HCT116 (cell line): ENCODE data around the gene PALB2. TPM values are rescaled to one million over a fixed set of nuclear protein-coding genes. Genes with fewer than 3 reads are reported as not detected.

ENCODE experiments used
- ATAC-seq: fragments of 200-7000 bp; cut with Tn5 transposase; 2 replicates; pipeline ENCODE4 v1.9.1; 2020; ENCODE audit warnings: mild to moderate bottlenecking, moderate library complexity
- BruUV-seq: library from RNA; stranded (reverse); fragments of 400-500 nt; replicated peaks from 2 replicates; lab custom pipeline; 2021; lab: Mats Ljungman, UMichigan
- CTCF ChIA-PET: fragments of 300-600 bp; sonication (Branson Sonifier 250); formaldehyde crosslinking; loops from one replicate; lab custom pipeline; 2021; ENCODE audit warnings: antibody characterized with exemption; lab: Charles Lee
- POLR2A ChIA-PET: fragments of 300-600, 350-600 bp; sonication (Branson Sonifier 250); formaldehyde crosslinking; loops from one replicate; lab custom pipeline; 2021; ENCODE audit warnings: antibody characterized with exemption; lab: Charles Lee
- RAD21 ChIA-PET, 2 experiments: fragments of 300-600 bp; sonication (Branson Sonifier 250); formaldehyde crosslinking; loops; one replicate each; lab custom pipeline; 2023; ENCODE audit warnings: low total read pairs in 2 of 2; ENCODE audit not compliant: uncharacterized antibody in 2 of 2, unreplicated experiment in 2 of 2, low non-redundant PET in 1 of 2; lab: Charles Lee
- DNase-seq: peaks from one replicate; pipeline ENCODE4 v3.0.0-alpha.2; 2010; ENCODE audit warnings: low read depth, low spot score
- H2AFZ ChIP-seq: fragments of 200-600 bp; shearing (Covaris generic), sonication (generic); 2 replicates; pipeline ENCODE4 v1.6.1; 2017; ENCODE audit warnings: low read depth, mixed run types, mixed read lengths, antibody characterized with exemption, low read length; ENCODE audit not compliant: poor library complexity, severe bottlenecking
- H3K27ac ChIP-seq: 2 replicates; pipeline ENCODE4 v1.5.1; 2012; ENCODE audit warnings: low read depth, low read length
- H3K27me3 ChIP-seq: fragments of 200-600 bp; sonication (generic); 2 replicates; pipeline ENCODE4 v1.6.1; 2016; ENCODE audit warnings: mixed run types, low read length, mixed read lengths; ENCODE audit not compliant: insufficient read depth
- H3K36me3 ChIP-seq, 2 experiments: fragments of 200-500 bp in 1 of 2; fragments of 200-600 bp in 1 of 2; sonication (Bioruptor generic) in 1 of 2; sonication (generic) in 1 of 2; 2 replicates each; pipeline versions ENCODE4 v1.5.1 to v1.6.1; 2014 to 2016; ENCODE audit warnings: low read length in 2 of 2, inconsistent platforms in 1 of 2, mixed read lengths in 1 of 2, mixed run types in 1 of 2; ENCODE audit not compliant: insufficient read depth in 2 of 2, control insufficient read depth in 1 of 2
- H3K4me1 ChIP-seq, 2 experiments: fragments of 200-600 bp in 1 of 2; sonication (generic) in 1 of 2; 2 replicates each; pipeline versions ENCODE4 v1.5.1 to v1.6.1; 2012 to 2017; ENCODE audit warnings: low read length in 2 of 2, inconsistent platforms in 1 of 2, mild to moderate bottlenecking in 1 of 2, mixed read lengths in 1 of 2, mixed run types in 1 of 2, moderate library complexity in 1 of 2; ENCODE audit not compliant: insufficient read depth in 2 of 2, control insufficient read depth in 1 of 2
- H3K4me2 ChIP-seq: fragments of 200-600 bp; sonication (generic); 2 replicates; pipeline ENCODE4 v1.6.1; 2017; ENCODE audit warnings: mixed run types, low read length, mixed read lengths
- H3K4me3 ChIP-seq, 2 experiments: fragments of 200-600 bp in 1 of 2; sonication (generic) in 1 of 2; replicated peaks in 1 of 2; 2 replicates each; pipeline ENCODE4 v1.5.1; 2011 to 2016; ENCODE audit warnings: low read length in 2 of 2, control low read depth in 1 of 2, low read depth in 1 of 2, mild to moderate bottlenecking in 1 of 2, mixed read lengths in 1 of 2, mixed run types in 1 of 2
- H3K79me2 ChIP-seq: fragments of 200-600 bp; sonication (generic); 2 replicates; pipeline ENCODE4 v1.6.1; 2017; ENCODE audit warnings: mild to moderate bottlenecking, mixed run types, low read length, moderate library complexity, mixed read lengths; ENCODE audit not compliant: insufficient read depth
- H3K9ac ChIP-seq: fragments of 200-600 bp; sonication (generic); 2 replicates; pipeline ENCODE4 v1.6.1; 2016; ENCODE audit warnings: low read length, mixed read lengths
- H3K9me2 ChIP-seq: fragments of 200-600 bp; sonication (generic), shearing (Covaris generic); 2 replicates; pipeline ENCODE4 v1.6.1; 2017; ENCODE audit warnings: mixed run types, mild to moderate bottlenecking, moderate library complexity; ENCODE audit not compliant: insufficient read depth
- H3K9me3 ChIP-seq, 2 experiments: fragments of 200-500 bp in 1 of 2; fragments of 200-600 bp in 1 of 2; sonication (Bioruptor generic) in 1 of 2; sonication (generic) in 1 of 2; 2 replicates each; pipeline ENCODE4 v1.6.1; 2014 to 2017; ENCODE audit warnings: low read length in 2 of 2, mixed read lengths in 2 of 2, inconsistent platforms in 1 of 2, low read depth in 1 of 2, mild to moderate bottlenecking in 1 of 2, mixed run types in 1 of 2, moderate library complexity in 1 of 2; ENCODE audit not compliant: control insufficient read depth in 1 of 2, insufficient read depth in 1 of 2
- H4K20me1 ChIP-seq: fragments of 200-600 bp; sonication (generic), shearing (Covaris generic); 2 replicates; pipeline ENCODE4 v1.6.1; 2017; ENCODE audit warnings: mixed run types, mild to moderate bottlenecking, moderate library complexity; ENCODE audit not compliant: insufficient read depth
- EZH2 ChIP-seq: fragments of 200-600 bp; sonication (generic); IDR thresholded peaks from 2 replicates; pipeline ENCODE4 v1.6.1; 2017; ENCODE audit warnings: antibody characterized with exemption, mixed run types
- FOSL1 ChIP-seq: IDR thresholded peaks from 2 replicates; pipeline ENCODE4 v1.6.1; 2012; ENCODE audit warnings: low read depth
- JUND ChIP-seq: IDR thresholded peaks from 2 replicates; pipeline ENCODE4 v1.6.1; 2012
- POLR2A ChIP-seq: IDR thresholded peaks from 2 replicates; pipeline ENCODE4 v1.7.0; 2011; ENCODE audit warnings: borderline replicate concordance; ENCODE audit not compliant: insufficient read depth, insufficient read length; ENCODE audit errors: extremely low read depth
- RAD21 ChIP-seq: IDR thresholded peaks from 2 replicates; pipeline ENCODE4 v1.6.1; 2012; ENCODE audit warnings: low read depth, mild to moderate bottlenecking
- SP1 ChIP-seq: IDR thresholded peaks from 2 replicates; pipeline ENCODE4 v1.6.1; 2012; ENCODE audit warnings: low read depth
- SRF ChIP-seq: IDR thresholded peaks from 2 replicates; pipeline ENCODE4 v1.6.1; 2012; ENCODE audit warnings: low read depth
- TCF7L2 ChIP-seq: IDR thresholded peaks from 2 replicates; pipeline ENCODE4 v1.7.0; 2011; ENCODE audit warnings: borderline replicate concordance, inconsistent platforms; ENCODE audit not compliant: insufficient read depth, insufficient read length; ENCODE audit errors: extremely low read depth
- YY1 ChIP-seq: IDR thresholded peaks from 2 replicates; pipeline ENCODE4 v1.6.1; 2011; ENCODE audit warnings: low read length, low read depth, moderate library complexity, mild to moderate bottlenecking; ENCODE audit not compliant: insufficient replicate concordance; ENCODE audit errors: extremely low read depth
- ZFX ChIP-seq: fragments of 450-650 bp; IDR thresholded peaks from 2 replicates; pipeline ENCODE4 v1.6.1; 2017
- ZNF274 ChIP-seq: fragments of 200-500 bp; sonication (Bioruptor generic); IDR thresholded peaks from 2 replicates; pipeline ENCODE4 v1.6.1; 2014; ENCODE audit warnings: mild to moderate bottlenecking, low read depth, low read length, inconsistent platforms
- intact Hi-C: fragments of 100-400 bp; cut with micrococcal nuclease; formaldehyde crosslinking; loops from 2 replicates; pipeline ENCODE4 v1.10.0; 2022
- total RNA-seq: library from RNA; stranded (reverse); gene quantifications from one replicate; pipeline ENCODE4 v1.2.1, GENCODE V29; 2021; ENCODE audit not compliant: unreplicated experiment
- TF ChIP-seq, protein P1 (sequence below): IDR thresholded peaks from 2 replicates; pipeline ENCODE4 v1.6.1; 2012
- TF ChIP-seq, protein P2 (sequence below): IDR thresholded peaks from 2 replicates; pipeline ENCODE4 v1.6.1; 2012
- TF ChIP-seq, protein P3 (sequence below), 3 experiments: fragments of 200-600 bp in 1 of 3; sonication (generic) in 1 of 3; IDR thresholded peaks in 2 of 3; conservative IDR thresholded peaks in 1 of 3; 2 replicates each; pipeline ENCODE4 v1.5.1; 2012 to 2017; ENCODE audit warnings: low read depth in 2 of 3, low read length in 2 of 3, antibody characterized with exemption in 1 of 3, borderline replicate concordance in 1 of 3, control low read depth in 1 of 3, mild to moderate bottlenecking in 1 of 3, mixed read lengths in 1 of 3, mixed run types in 1 of 3, moderate library complexity in 1 of 3; ENCODE audit not compliant: insufficient read depth in 1 of 3

The PALB2 gene
- total RNA-seq, 1 experiment from 2014 or later: 15.6 TPM

DNA sequence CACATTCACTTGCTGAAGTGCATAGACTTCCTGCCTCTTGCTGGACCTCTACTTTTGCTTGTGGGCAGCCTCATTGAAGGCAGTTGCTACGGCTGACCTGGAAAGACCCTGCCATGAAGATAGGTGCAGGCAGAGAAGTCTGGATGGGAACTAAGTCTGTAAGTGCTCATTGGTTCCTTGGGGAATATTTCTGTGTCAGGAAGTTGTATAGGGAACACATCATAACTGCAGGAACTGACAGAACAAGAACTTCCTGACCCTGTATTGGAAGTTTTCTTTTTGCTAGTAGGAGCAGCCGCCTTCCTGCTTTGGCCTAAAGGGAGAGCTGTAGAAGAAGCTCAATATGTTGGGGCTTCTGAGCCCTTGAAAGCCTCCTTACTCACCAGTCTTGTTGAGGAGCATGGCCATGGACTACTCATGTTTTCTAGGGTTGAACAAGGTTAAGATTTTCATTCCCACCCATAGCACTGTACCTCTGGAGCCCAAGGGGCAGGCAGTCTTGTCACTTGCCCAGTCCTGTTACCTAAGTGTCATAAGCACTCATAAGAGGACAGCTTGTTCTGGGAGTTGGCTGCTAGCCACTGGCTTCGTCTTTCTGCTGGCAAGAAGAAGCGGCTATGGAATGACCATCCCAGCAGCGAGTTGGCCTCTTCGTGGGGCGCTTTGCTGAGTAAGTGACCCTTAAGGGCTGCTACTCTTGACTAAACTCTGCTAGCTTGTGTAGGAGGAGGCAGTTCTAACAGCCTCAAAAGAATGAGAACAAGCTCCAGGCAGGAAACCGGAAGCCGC, 76.3 kb downstream of the PALB2 start:
- no peak overlapping the region for H3K27ac ChIP-seq
- no peaks in the 10 kb centered on the region for H3K9me3 ChIP-seq
- TF ChIP-seq POLR2A (no peak), FOSL1 (no peak), SRF (no peak), YY1 (no peak), SP1 (no peak), ZNF274 (no peak)
- TF ChIP-seq, protein P1, sequence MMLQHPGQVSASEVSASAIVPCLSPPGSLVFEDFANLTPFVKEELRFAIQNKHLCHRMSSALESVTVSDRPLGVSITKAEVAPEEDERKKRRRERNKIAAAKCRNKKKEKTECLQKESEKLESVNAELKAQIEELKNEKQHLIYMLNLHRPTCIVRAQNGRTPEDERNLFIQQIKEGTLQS: no peak
- RAD21 ChIA-PET: no interaction called here
- no peaks in the 10 kb centered on the region for H3K4me1 ChIP-seq
- no TSS peak for BruUV-seq
- no peaks in the 10 kb centered on the region for H3K9me2 ChIP-seq
- no peaks in the 10 kb centered on the region for H3K27me3 ChIP-seq
- no peak overlapping the region for H2AFZ ChIP-seq
- POLR2A ChIA-PET: no interaction called here
- intact Hi-C loops: no loop called here
- CTCF ChIA-PET: no interaction called here
- no peak for DNase-seq
- no peak overlapping the region for H3K4me2 ChIP-seq
- no peak overlapping the region for H3K9ac ChIP-seq
- H3K79me2 ChIP-seq: peaks cover 49% of the 10 kb centered on the region
- ATAC-seq: no peak
- H3K4me3 ChIP-seq: no peak overlapping the region
- peaks cover 75 to 84% of the 10 kb centered on the region in 2 experiments for H3K36me3 ChIP-seq
- H4K20me1 ChIP-seq: no peaks in the 10 kb centered on the region

DNA sequence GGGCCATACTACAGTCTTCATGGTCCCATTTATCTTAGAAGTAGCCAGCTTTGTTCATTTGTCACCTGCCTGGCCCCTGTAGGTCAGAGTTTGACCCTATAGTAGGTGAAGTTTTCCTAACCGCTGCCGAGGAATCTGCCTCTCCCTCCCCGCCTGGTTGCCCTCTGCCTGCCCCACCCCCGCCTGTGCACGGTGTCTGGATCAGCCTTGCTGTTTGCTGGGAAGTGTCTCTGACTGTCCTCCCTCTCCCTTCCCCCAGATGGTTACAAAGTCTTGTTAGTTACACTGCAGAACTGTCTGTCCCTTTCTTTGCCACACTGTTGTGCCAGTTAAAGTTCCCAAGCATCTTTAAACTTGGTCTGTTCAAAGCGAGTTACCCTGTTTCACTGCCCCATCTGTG, 77.9 kb downstream of the PALB2 start:
- Histone ChIP-seq H3K4me1 (peaks cover 5 to 11% of the 10 kb centered on the region in 2 experiments), H3K4me2 (no peak overlapping the region), H3K4me3 (no peak overlapping the region), H3K79me2 (peaks cover 64% of the 10 kb centered on the region), H2AFZ (no peak overlapping the region), H4K20me1 (no peaks in the 10 kb centered on the region), H3K27ac (no peak overlapping the region), H3K27me3 (no peaks in the 10 kb centered on the region), H3K36me3 (peaks cover 70 to 80% of the 10 kb centered on the region in 2 experiments), H3K9ac (no peak overlapping the region), H3K9me2 (no peaks in the 10 kb centered on the region), H3K9me3 (no peaks in the 10 kb centered on the region)
- POLR2A ChIA-PET: no interaction called here
- DNase-seq (no peak), ATAC-seq (no peak)
- no TSS peak for BruUV-seq
- RAD21 ChIA-PET: no interaction called here
- intact Hi-C loops: no loop called here
- CTCF ChIA-PET: no interaction called here
- TF ChIP-seq ZFX (no peak), TCF7L2 (no peak), EZH2 (no peak), POLR2A (no peak), SRF (no peak), JUND (no peak), RAD21 (no peak), FOSL1 (no peak)
- TF ChIP-seq, protein P2, sequence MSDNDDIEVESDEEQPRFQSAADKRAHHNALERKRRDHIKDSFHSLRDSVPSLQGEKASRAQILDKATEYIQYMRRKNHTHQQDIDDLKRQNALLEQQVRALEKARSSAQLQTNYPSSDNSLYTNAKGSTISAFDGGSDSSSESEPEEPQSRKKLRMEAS: no peak
- TF ChIP-seq, protein P3, sequence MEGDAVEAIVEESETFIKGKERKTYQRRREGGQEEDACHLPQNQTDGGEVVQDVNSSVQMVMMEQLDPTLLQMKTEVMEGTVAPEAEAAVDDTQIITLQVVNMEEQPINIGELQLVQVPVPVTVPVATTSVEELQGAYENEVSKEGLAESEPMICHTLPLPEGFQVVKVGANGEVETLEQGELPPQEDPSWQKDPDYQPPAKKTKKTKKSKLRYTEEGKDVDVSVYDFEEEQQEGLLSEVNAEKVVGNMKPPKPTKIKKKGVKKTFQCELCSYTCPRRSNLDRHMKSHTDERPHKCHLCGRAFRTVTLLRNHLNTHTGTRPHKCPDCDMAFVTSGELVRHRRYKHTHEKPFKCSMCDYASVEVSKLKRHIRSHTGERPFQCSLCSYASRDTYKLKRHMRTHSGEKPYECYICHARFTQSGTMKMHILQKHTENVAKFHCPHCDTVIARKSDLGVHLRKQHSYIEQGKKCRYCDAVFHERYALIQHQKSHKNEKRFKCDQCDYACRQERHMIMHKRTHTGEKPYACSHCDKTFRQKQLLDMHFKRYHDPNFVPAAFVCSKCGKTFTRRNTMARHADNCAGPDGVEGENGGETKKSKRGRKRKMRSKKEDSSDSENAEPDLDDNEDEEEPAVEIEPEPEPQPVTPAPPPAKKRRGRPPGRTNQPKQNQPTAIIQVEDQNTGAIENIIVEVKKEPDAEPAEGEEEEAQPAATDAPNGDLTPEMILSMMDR (IDR thresholded peaks at IDR 0.05 in 2 of 3, conservative IDR thresholded peaks at IDR 0.05 in 1 of 3; ENCODE audit: borderline replicate concordance in 1 of 3, insufficient read depth in 1 of 3, low read depth in 2 of 3, low read length in 2 of 3): no peak
